ENCODE measurements around the gene RNF10. TPM values are rescaled to one million over a fixed set of nuclear protein-coding genes. Genes with fewer than 3 reads are reported as not detected.
"Not testable (repeated sequence)": the region's sequence is repeated elsewhere in the genome, so short reads cannot be mapped to it uniquely, and the experiment has no call there.

RNF10 gene
- total and polyA plus RNA-seq, 2 experiments from 2014 or later = 113 to 149 TPM

- H3K36me3 ChIP-seq (ENCODE audit: insufficient read depth) = no peaks in the 10 kb centered on the region
- no peak for TF ChIP-seq CREB1 (CRISPR knock-in tag; IDR thresholded peaks at IDR 0.05; ENCODE audit: low read depth)
- no peaks in the 10 kb centered on the region for H3K79me2 ChIP-seq (replicated peaks; ENCODE audit: insufficient read depth)
- no peak overlapping the region for H3K27ac ChIP-seq (ENCODE audit: low read depth)
- no peaks in the 10 kb centered on the region for H3K27me3 ChIP-seq (ENCODE audit: insufficient read depth)
- ATAC-seq = no peak
- H2AFZ ChIP-seq = no peak overlapping the region
- H4K20me1 ChIP-seq (replicated peaks; ENCODE audit: insufficient read depth) = no peaks in the 10 kb centered on the region
- no peaks in the 10 kb centered on the region for H3K4me1 ChIP-seq (ENCODE audit: insufficient read depth)
- no peaks in the 10 kb centered on the region for H3F3A ChIP-seq (replicated peaks; ENCODE audit: low read depth)
- Mint-ChIP-seq H3K36me3 (ENCODE audit: low read depth) (peaks cover 9% of the 10 kb centered on the region; the same call in 1 of the 3 replicates), H3K9me3 (no peaks in the 10 kb centered on the region), H3K27ac (no peak overlapping the region), H3K27me3 (ENCODE audit: insufficient read depth, low read depth, poor library complexity) (peaks cover 2% of the 10 kb centered on the region), H3K4me3 (no peak overlapping the region), H3K4me1 (no peaks in the 10 kb centered on the region)
- DNase-seq (ENCODE audit: low spot score) = no peak
- H3K4me3 ChIP-seq = no peak overlapping the region
- H3K9me2 ChIP-seq (ENCODE audit: insufficient read depth) = no peaks in the 10 kb centered on the region
- H3K4me2 ChIP-seq = no peak overlapping the region
Measured at GRCh38 chr12:120485961-120486881, 47.9 kb upstream of the RNF10 start.

GRCh38 chr12:120487552-120487951, 46.6 kb upstream of the RNF10 start:
- not testable (repeated sequence) for H3K27me3 Mint-ChIP-seq (ENCODE audit: insufficient read depth, low read depth, poor library complexity); H3K27ac ChIP-seq (ENCODE audit: low read depth); H3F3A ChIP-seq (replicated peaks; ENCODE audit: low read depth); H4K20me1 ChIP-seq (replicated peaks; ENCODE audit: insufficient read depth); H2AFZ ChIP-seq; H3K4me1 Mint-ChIP-seq; H3K36me3 ChIP-seq (ENCODE audit: insufficient read depth); H3K27me3 ChIP-seq (ENCODE audit: insufficient read depth); H3K36me3 Mint-ChIP-seq (ENCODE audit: low read depth); H3K9me3 Mint-ChIP-seq; H3K4me2 ChIP-seq; H3K4me3 ChIP-seq; DNase-seq (ENCODE audit: low spot score); H3K27ac Mint-ChIP-seq; H3K4me1 ChIP-seq (ENCODE audit: insufficient read depth); H3K4me3 Mint-ChIP-seq; ATAC-seq; H3K9me2 ChIP-seq (ENCODE audit: insufficient read depth); H3K79me2 ChIP-seq (replicated peaks; ENCODE audit: insufficient read depth)

DNA sequence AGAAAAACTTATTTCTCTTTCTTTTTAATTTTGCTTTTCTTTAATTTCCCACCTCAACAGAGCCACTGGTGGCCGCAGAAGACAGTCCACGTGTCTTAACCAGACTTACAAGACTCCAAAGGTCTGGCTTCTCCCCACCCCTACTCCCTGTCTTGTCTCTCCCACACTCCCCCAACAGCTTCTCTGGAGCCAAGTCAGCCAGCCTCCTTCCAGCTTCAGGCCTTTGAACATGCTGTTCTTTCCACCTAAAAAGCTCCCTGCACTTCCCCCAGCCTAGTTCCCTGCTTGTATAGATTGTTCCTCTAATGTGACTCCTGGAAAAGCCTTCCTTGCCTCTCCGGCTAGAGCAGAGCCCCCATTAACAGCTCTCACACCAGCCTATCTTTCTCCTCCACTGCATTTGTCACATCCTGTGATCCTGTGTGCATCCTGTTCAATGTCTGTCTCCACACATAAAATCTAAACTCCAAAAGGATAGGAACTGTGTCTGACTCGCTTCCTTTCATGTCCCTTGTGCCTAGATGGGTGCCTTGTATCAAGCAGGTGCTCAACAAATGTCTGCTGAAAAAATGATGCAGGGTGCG, 46.0 kb upstream of the RNF10 start:
- H3K4me1 Mint-ChIP-seq = no peaks in the 10 kb centered on the region

GRCh38 chr12:120489018-120489417, 45.1 kb upstream of the RNF10 start:
- Histone ChIP-seq H3K36me3 (ENCODE audit: insufficient read depth) (no peaks in the 10 kb centered on the region), H3K4me1 (ENCODE audit: insufficient read depth) (no peaks in the 10 kb centered on the region), H3K79me2 (replicated peaks; ENCODE audit: insufficient read depth) (no peaks in the 10 kb centered on the region), H3K27me3 (ENCODE audit: insufficient read depth) (no peaks in the 10 kb centered on the region), H3K4me3 (no peak overlapping the region), H3F3A (replicated peaks; ENCODE audit: low read depth) (no peaks in the 10 kb centered on the region), H3K27ac (ENCODE audit: low read depth) (no peak overlapping the region), H4K20me1 (replicated peaks; ENCODE audit: insufficient read depth) (no peaks in the 10 kb centered on the region), H3K9me2 (ENCODE audit: insufficient read depth) (no peaks in the 10 kb centered on the region), H2AFZ (no peak overlapping the region), H3K4me2 (no peak overlapping the region)
- no peak for ATAC-seq
- no peaks in the 10 kb centered on the region for H3K9me3 Mint-ChIP-seq
- peaks cover 9% of the 10 kb centered on the region; the same call in 2 of the 3 replicates for H3K36me3 Mint-ChIP-seq (ENCODE audit: low read depth)
- no peak for DNase-seq (ENCODE audit: low spot score)
- no peak overlapping the region for H3K4me3 Mint-ChIP-seq
- H3K27ac Mint-ChIP-seq = no peak overlapping the region
- H3K4me1 Mint-ChIP-seq = no peaks in the 10 kb centered on the region
- peaks cover 2% of the 10 kb centered on the region for H3K27me3 Mint-ChIP-seq (ENCODE audit: insufficient read depth, low read depth, poor library complexity)
- TF ChIP-seq ZNF114 (CRISPR knock-in tag; IDR thresholded peaks at IDR 0.05) = no peak
- TF ChIP-seq ZNF331 (CRISPR knock-in tag; IDR thresholded peaks at IDR 0.05; ENCODE audit: low read depth) = no peak
- TF ChIP-seq CREB1 (CRISPR knock-in tag; IDR thresholded peaks at IDR 0.05; ENCODE audit: low read depth) = no peak
- no peak for TF ChIP-seq POLR2AphosphoS5 (IDR thresholded peaks at IDR 0.05; ENCODE audit: low read depth)
- TF ChIP-seq STAT1 (IDR thresholded peaks at IDR 0.05; ENCODE audit: unreplicated experiment) = no peak
- TF ChIP-seq, protein P1, sequence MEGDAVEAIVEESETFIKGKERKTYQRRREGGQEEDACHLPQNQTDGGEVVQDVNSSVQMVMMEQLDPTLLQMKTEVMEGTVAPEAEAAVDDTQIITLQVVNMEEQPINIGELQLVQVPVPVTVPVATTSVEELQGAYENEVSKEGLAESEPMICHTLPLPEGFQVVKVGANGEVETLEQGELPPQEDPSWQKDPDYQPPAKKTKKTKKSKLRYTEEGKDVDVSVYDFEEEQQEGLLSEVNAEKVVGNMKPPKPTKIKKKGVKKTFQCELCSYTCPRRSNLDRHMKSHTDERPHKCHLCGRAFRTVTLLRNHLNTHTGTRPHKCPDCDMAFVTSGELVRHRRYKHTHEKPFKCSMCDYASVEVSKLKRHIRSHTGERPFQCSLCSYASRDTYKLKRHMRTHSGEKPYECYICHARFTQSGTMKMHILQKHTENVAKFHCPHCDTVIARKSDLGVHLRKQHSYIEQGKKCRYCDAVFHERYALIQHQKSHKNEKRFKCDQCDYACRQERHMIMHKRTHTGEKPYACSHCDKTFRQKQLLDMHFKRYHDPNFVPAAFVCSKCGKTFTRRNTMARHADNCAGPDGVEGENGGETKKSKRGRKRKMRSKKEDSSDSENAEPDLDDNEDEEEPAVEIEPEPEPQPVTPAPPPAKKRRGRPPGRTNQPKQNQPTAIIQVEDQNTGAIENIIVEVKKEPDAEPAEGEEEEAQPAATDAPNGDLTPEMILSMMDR (conservative IDR thresholded peaks at IDR 0.05; ENCODE audit: low read depth in 2 of 2) = no peak
- TF ChIP-seq REST (IDR thresholded peaks at IDR 0.05; ENCODE audit: unreplicated experiment) = no peak

More for the DNA sequence above, 46.0 kb upstream of the RNF10 start:
- H3F3A ChIP-seq (replicated peaks; ENCODE audit: low read depth) = no peaks in the 10 kb centered on the region
- no peaks in the 10 kb centered on the region for H3K9me2 ChIP-seq (ENCODE audit: insufficient read depth)
- TF ChIP-seq CREB1 (CRISPR knock-in tag; IDR thresholded peaks at IDR 0.05; ENCODE audit: low read depth) = no peak
- H3K79me2 ChIP-seq (replicated peaks; ENCODE audit: insufficient read depth) = no peaks in the 10 kb centered on the region
- H3K27ac Mint-ChIP-seq = no peak overlapping the region; the same call in 1 of the 2 replicates
- no peak overlapping the region for H2AFZ ChIP-seq
- H3K27me3 ChIP-seq (ENCODE audit: insufficient read depth) = no peaks in the 10 kb centered on the region
- H3K27ac ChIP-seq (ENCODE audit: low read depth) = no peak overlapping the region
- no peaks in the 10 kb centered on the region for H3K36me3 ChIP-seq (ENCODE audit: insufficient read depth)
- no peak overlapping the region for H3K4me2 ChIP-seq
- H3K36me3 Mint-ChIP-seq (ENCODE audit: low read depth) = peaks cover 9% of the 10 kb centered on the region; the same call in 2 of the 3 replicates
- H3K27me3 Mint-ChIP-seq (ENCODE audit: insufficient read depth, low read depth, poor library complexity) = peaks cover 2% of the 10 kb centered on the region
- H3K4me3 ChIP-seq = no peak overlapping the region
- no peaks in the 10 kb centered on the region for H4K20me1 ChIP-seq (replicated peaks; ENCODE audit: insufficient read depth)
- DNase-seq (ENCODE audit: low spot score) (no peak), ATAC-seq (no peak)
- no peaks in the 10 kb centered on the region for H3K9me3 Mint-ChIP-seq
- no peaks in the 10 kb centered on the region for H3K4me1 ChIP-seq (ENCODE audit: insufficient read depth)
- H3K4me3 Mint-ChIP-seq = no peak overlapping the region
